GM19239 (cell line): ENCODE results near the gene AGBL1.
"Not testable (repeated sequence)": the region's sequence is repeated elsewhere in the genome, so short reads cannot be mapped to it uniquely, and the experiment has no call there.

Source experiments
- DNase-seq: peaks from one replicate; pipeline ENCODE4 v3.0.0; 2011; ENCODE audit warnings: low spot score; ENCODE audit not compliant: insufficient read length
- FAIRE-seq: peaks from 2 replicates; lab custom pipeline; 2011; peaks lifted over from hg19 to GRCh38; lab: Jason Lieb, UNC

The AGBL1 gene

DNA sequence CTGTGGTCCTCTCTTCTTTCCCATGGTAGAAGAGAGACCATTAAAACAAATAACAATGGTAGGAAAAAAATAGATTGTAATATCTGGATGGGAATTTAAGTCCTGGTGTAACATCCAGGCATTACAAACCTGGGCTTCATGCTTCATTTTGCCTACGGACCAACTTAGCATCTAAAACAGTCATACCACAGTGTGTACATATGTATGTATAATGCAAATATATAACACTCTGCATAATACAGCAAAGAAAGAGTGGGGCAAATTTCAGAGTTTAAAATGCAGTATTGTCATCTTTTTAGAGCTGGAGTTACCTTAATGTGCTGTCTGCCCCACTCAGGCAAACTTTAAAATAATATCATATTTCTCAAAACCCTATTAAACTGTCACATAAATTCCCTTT is 298.2 kb downstream of the AGBL1 start:
- no peak for FAIRE-seq

DNA sequence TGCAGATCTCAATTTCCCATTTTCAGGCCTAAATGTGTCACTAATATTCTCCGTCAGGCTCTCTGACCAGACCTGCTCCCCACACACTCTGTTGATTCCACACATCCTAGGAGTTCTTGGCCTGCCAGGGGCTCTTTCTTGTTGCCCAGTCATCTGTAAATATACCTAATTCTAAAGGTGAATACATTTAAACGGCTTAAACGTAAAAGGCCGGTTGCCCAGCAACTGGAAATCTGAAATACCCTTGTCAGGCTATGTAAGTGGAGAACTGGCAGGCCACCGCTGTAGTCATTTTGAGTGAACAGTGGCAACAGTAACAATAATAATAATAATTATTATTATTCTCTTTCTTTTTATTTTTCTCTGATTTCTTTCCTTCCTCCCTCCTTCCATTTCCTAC is 302.7 kb downstream of the AGBL1 start:
- no peak for FAIRE-seq
- no peak for DNase-seq

More for the DNA sequence above, 298.2 kb downstream of the AGBL1 start:
- no peak for DNase-seq

DNA sequence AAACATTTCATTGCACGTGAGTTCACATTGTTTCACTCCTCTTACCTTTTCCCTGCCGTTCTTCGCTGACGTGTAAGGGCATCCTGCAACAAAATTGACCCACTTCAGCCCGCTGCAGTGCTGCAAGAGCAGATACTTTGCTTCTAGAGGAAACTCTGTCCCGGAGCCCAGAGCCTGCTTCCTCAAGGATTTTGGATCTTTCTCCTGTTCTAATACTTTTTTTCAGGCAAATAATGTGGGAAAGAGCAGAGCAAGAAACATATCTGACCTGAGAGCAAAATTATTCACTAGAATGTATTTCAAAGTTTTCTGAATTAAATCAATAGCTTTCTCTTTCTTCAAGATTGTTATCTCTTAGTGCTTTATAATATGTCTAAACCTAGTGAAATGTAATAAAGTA is 303.9 kb downstream of the AGBL1 start:
- DNase-seq = no peak
- FAIRE-seq = no peak

DNA sequence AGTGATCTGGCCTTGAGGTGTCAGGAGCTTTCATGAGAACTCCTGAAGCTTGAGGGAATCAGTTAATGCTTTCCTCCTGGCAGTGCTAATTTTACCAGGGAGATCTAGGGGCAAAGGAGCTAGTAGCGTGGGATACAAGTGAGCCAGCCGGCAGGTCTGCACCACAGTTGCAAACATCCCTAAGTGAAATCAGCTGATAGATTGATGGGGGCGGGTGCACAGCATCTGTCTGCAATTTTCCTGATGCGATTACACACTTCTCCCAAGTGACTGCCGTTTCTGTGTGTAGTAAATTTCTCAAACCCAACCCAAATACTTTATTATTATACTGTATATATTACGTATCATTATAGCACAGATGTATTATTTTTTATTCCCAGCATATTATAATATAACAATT is 304.5 kb downstream of the AGBL1 start:
- no peak for DNase-seq
- FAIRE-seq = no peak

DNA sequence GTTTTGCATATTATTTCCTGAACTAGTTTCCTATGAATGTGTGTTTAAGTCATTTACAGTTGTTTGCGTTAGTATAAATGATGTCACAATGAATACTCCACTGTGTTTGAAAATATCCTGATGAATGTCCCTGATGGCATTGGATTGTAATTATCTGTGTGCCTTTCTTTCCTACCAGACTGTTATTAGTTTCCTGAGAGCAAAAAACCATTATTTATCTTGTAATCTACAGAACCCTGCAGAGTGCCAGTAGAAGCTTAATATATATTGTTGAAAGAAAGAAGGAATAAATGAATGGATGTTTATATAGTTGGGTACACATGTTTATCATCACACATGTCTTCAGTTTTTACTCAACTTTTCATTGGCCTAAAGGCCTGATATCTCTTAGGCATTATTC is 312.6 kb downstream of the AGBL1 start:
- FAIRE-seq (no peak), DNase-seq (no peak)

DNA sequence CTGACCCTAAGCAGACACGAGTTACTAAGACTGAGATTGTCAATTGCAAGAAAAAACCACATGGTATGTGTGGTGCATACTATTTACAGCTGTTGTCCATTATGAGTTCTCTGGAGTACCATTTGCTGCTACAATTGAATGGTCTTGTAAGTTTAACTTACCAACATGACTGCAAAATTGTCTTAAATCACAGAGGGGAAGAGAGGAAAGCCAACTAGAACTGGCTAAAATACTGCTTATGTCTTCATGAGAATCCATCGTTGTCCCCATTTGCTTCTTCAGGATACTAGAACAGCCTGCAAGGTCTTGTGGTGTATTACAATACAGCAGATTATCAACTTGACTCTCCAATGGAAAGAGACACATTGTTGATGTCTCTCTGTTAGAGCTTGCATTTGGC is 313.2 kb downstream of the AGBL1 start:
- DNase-seq = no peak
- no peak for FAIRE-seq

DNA sequence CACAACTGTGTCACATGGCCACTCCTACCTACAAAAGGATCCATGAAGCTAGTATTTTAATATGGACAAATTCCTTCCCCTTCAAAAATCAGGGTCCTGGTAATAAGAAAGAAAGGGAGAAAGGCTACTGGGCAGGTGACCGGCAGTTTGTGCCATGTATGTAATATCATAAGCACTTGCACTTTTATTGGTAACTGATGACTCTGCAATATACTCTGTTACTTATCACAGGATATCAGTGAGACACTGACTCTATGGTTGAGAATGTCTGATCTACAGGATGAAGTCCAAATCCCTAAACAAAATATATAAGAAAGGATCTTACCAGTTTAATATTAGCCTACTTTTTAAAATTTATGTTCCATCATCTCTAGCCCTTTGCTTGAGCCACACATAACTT is 315.2 kb downstream of the AGBL1 start:
- FAIRE-seq (no peak), DNase-seq (no peak)

DNA sequence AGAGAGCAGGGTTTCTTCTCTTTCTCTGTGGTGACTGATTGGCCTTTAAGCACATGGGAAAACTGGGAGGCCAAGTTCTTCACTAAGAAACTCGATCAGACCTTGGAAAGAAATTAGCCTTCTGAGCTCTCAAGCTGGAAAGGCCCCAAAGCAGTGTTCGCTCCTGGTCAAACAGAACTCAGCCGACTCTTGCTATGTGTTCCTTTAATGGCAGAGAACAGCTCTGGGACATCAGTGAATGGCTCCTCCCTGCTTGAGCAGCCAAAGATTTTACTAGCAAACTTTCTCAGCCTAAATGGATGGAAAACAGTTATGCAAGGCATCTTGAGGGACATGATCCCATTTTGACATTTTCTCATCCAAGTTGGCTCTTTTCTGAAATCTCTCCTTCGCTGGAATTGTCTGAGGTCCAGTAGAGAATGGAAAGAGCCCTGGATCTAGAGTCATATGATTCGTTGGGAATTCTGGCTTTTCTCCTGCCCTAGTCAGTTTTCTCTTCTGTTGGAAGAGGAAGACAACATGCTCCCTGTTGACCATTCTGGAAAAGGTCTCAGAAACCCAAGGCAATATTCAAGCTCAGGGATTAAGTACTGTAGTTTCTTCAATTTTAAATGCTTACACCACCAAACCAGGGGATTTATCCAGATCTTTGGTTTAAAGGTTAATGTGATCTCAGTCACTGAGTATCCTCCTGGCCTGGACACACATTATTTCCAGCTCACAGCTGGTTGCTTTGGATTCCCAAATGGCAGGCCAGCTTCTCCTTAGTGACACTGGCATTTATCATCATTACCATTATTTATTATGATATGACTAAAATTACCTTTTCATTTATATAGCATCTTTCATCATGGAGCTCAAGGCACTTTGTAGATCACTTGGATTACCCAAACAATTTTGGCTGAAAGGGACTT is 319.6 kb downstream of the AGBL1 start:
- FAIRE-seq = no peak
- DNase-seq = no peak

DNA sequence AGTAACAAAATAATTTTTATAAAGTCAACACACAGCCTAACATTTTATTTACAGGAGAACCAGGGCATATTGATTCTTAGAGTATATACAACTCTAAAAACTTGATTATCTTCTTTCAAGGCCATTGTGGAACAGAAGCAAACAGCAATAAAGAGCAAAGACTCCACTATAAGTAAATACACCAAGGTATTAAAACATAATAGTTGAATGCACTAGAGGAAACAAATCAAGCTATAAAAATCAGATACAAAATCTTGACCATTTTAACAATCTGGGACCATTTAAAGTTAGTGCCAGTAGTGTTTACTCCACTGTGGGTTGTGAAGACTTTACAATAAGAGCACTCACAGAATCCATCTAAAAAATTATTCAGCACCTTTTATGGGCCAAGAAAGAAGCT is 323.6 kb downstream of the AGBL1 start:
- DNase-seq (no peak), FAIRE-seq (no peak)

DNA sequence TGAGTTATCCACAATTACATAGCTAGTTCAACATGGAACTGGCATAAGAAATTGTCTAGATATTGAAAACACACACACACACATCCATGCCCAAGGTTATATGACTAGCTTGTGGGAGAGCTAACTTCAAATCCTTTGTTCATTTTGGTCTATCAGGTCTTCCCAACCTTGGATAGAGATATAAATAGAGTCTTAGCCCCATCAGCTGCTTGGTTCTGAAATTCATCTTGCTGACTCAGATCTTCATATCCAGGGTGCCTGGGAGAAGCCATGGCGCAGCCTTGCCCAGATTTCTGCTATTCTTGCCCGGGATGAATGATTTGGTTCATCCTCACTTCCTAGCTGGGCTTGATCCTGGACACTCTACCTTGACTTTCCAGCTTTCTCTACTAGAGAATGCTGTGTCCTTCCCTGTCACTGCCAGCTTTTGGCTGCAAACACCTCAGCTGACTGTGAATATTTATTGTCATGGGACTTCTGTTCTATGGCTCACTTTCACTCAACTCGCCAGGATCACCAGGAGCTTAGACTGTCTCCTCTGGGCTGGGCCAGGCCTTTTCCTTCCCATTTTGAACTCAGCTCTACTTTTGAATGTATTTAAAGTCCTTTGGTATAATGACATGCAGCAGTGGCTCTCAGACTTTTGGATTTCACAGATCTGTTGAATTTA is 324.4 kb downstream of the AGBL1 start:
- FAIRE-seq (no peak), DNase-seq (no peak)

DNA sequence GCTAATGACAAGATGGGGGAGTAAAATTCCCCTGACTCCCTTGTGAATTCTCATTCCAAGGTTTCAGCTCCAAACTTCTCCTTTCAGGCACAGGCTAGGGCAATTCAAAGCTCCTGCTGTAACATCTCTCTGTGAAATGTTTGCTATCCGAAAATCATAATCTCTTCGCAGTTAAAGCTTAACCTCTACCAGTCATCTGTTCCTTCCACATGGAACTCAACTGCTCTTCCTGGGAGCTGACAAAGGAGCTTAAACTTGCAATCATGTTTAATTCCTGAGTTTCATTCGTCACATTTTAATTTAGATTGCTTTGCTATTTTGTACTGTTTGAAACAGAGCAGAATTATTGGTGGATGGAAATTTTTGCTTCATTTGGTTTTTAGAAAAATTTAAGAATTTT is 328.6 kb downstream of the AGBL1 start:
- FAIRE-seq = no peak

DNA sequence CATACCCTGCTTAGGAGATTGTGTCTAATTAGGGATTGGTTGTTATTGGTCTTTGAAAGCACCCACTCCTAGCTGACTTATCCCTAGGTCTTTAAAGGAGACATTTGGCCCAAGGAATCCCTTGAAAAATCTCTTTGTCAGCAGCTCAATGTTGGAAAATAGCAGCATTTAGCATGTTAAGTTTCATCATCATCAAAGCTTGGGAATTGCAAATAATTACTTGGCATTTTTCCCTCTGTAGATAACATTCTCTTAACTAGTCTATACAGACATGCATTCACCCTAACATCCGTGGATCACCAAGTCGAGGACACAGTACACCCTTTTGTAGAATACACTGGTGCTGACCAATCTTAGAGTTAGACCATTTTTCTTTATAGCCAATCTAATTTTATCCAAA is 332.2 kb downstream of the AGBL1 start:
- FAIRE-seq (no peak), DNase-seq (no peak)

More for the DNA sequence above, 328.6 kb downstream of the AGBL1 start:
- DNase-seq = no peak

DNA sequence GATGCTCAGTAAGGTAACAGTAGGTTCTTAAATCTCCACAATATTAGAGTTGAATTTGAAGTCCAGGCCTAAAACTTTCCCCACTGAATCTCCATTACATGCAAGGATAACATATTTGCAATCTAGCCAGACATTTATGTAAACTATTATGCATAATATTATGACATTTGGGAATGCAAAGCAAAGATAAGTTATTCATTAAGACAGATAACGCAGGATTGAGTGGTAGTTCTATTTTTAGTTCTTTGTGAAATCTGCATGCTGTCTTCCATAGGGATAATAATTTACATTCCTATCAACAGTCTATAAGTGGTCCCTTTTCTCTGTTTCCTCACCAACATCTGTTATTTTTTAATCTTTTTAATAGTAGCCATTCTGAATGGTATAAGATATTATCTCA is 333.5 kb downstream of the AGBL1 start:
- FAIRE-seq (no peak), DNase-seq (no peak)

DNA sequence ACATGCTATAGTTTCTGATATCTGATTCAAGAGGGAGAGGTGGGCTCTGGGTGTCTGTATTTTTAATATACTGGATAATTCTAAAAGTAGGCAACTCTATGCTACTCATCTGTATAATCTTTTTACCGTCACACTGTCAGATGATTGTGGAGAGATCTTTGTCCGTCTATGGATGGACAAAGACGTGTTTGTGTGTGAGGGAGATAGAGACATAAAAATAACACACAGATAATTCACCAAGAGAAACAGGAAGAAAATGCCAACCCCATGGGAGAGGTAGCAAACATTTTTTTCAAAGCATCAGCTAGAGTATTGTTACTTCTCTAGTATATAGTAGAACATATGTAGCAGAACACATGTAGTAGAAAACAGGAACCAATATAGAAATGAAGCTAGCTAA is 346.1 kb downstream of the AGBL1 start:
- DNase-seq (no peak), FAIRE-seq (no peak)

DNA sequence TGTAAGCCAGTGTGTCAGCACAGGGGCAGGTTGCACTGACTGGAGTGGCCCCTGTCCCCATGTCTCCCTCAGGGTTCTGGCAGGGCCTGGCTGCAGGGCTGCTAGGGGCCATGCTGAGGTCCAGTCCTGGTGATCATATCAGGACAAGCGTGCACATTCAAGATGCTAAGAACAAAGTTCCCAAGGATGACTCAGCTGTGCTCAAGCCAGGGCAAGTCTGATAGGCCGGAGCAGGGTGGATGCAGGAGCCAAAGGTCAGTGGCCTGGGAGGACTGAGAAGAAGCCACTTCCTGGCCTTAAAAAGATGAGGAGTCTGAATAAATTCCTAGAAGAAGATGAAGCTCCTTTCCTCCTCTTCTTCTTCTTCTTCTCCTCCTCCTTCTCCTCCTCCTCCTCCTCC is 353.2 kb downstream of the AGBL1 start:
- DNase-seq (no peak), FAIRE-seq (no peak)

DNA sequence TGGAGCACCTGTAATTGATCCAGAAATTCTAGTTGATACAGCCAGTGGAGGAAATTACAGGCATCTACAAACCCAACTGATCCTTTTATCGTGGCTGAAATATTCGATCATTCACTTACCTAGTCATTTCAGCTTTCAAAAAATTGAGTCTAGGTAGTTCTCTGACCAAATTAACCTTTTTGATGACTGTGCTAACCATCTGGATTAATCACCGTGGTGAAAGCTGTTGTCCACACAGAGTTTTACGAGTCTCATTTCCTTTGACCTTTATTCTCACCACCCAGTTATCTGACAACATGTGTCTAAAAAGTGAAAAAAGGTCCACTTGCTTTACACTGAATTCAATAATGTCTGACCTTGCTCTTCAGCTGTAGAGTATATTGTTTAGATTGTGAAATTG is 354.3 kb downstream of the AGBL1 start:
- FAIRE-seq (no peak), DNase-seq (no peak)

DNA sequence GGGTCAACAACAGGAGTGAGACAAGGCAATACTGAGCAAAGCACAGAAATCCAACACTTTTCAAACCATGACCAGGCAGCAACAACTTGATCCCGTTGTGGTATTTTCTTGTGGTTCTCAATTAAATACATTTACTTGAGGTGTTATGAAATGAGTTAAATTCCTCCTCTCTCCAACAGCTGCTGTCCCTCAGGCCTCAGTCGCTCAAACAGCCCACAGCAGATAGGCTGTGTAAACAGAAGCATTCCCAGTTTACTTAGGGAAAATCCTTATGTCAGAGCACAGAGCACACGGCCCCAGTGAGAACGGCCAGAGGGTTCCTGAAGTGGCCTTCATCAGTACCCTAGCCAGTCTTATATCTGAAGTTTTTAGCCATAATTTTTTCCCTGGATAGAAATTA is 359.9 kb downstream of the AGBL1 start:
- no peak for DNase-seq
- FAIRE-seq = no peak

DNA sequence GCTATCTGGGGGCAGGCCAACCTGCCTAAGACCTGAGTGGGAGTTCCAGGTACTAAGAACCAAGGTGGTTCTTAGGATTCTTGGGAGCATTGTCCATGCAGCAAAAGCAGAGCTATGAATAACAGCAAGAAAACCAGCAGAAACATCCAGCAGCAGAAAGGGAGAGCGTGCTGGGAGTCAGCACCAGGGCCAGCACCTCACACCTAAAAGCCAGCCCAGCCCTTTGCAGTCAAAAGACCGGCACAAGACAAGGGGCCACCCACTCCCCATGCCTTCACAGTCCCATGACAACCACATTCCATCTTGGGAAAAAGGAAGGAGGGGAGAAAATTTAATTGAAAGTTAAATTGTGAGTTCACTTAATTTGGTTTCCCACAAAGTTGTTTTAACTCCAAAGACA is 364.9 kb downstream of the AGBL1 start:
- no peak for DNase-seq
- no peak for FAIRE-seq

DNA sequence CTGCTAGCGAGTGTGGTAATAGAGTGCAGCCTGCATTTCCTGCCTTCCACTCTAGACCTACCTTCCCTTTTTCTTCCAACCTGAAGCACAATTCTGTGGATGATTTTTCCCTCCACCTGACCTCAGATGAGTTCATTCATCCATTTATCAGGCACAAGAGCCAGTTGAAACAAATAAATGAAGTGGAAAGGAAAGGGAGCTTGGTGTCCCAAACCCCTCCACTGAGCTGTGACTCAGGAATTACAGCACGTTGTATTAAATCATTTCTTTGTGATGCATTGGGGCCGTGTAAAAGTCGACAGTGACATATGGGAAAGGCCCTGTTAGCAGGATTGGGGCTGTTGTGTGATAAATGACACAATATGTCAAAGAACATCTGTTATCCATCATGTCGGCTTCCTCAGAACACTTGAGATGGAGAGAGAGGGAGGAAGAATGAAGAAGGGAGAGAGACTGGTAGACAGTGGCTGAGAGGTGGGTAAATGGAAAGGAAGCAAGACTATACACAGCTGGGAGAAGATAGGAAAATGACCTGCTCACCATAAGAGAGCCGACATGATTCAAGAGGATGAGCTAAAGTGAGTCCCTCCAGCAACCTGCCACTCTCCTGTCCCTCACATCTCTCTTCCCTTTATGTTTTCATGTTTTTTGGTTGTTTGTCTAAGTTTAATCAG is 366.0 kb downstream of the AGBL1 start:
- no peak for FAIRE-seq
- no peak for DNase-seq

DNA sequence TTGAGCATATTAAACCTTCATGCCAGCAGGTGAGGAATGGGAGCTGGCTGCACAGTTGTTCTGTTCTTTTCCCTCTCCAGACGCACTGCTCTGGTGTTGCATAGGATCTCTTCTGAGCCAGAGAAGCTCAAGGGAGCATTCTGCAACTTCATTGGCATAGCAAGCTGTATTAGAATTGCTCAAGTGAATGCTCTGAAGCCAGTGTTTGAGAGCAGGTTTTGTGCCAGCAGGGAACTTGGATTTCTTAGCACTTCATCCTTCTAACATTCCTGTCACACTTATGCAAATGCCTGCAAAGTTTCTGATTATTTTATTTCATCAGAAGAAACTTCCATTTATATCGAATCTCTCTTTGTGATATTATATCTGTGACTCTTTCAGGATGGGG is 366.6 kb downstream of the AGBL1 start:
- FAIRE-seq (no peak), DNase-seq (no peak)

DNA sequence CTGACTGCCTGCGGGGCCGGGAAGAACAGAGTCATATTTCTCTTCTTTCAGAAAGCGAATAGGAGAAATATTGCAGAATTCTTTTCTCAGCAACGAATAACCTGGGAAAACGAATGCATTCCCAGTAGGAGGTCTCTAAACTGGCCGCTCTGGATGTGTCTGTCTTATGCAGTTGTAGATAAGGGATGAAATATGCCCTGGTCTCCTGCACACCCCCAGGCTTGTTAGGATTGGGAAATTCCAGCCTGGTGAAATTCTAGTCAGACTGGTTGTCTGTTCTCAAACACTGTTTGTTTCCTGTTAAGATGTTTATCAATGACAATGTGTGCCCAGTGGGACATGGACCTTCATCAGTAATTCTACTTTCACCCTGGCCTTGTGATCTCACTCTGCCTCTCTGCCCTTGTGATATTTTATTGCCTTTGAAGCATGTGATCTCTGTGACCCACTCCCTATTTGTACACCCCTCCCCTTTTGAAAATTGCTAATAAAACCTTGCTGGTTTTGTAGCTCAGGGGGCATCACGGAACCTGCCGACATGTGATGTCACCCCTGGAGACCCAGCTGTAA is 385.9 kb downstream of the AGBL1 start:
- DNase-seq = not testable (repeated sequence)

More for the DNA sequence above, 385.9 kb downstream of the AGBL1 start:
- FAIRE-seq = not testable (repeated sequence)
